RCC 7860 (cell line): ENCODE data around the gene WFS1.

Experiments
- DNase-seq: peaks from one replicate; pipeline ENCODE4 v3.0.0-alpha.2; 2015; ENCODE audit warnings: low spot score
- FAIRE-seq: peaks from 2 replicates; lab custom pipeline; 2012; peaks lifted over from hg19 to GRCh38; lab: Jason Lieb, UNC

Gene WFS1

GRCh38 chr4:6296026-6296425, 26.4 kb downstream of the WFS1 start:
- FAIRE-seq, result no peak
- no peak for DNase-seq

GRCh38 chr4:6297266-6297815, 27.7 kb downstream of the WFS1 start:
- DNase-seq, result no peak
- no peak for FAIRE-seq

- DNase-seq, result no peak
- no peak for FAIRE-seq
Observed at GRCh38 chr4:6298035-6298434, 28.4 kb downstream of the WFS1 start.

- DNase-seq, result no peak
- FAIRE-seq, result no peak
Observed at GRCh38 chr4:6298852-6299251, 29.2 kb downstream of the WFS1 start.

- FAIRE-seq (no peak), DNase-seq (no peak)
Observed at GRCh38 chr4:6299875-6300274, 30.2 kb downstream of the WFS1 start.

- no peak for FAIRE-seq
- DNase-seq, result no peak
Observed at GRCh38 chr4:6300359-6300758, 30.7 kb downstream of the WFS1 start.

GRCh38 chr4:6301051-6301731, 31.5 kb downstream of the WFS1 start:
- FAIRE-seq, result no peak
- DNase-seq, result no peak

GRCh38 chr4:6301732-6302442, 32.2 kb downstream of the WFS1 start:
- FAIRE-seq, result no peak

GRCh38 chr4:6302869-6303268, 33.2 kb downstream of the WFS1 start:
- FAIRE-seq (no peak), DNase-seq (no peak)

More at GRCh38 chr4:6301732-6302442, 32.2 kb downstream of the WFS1 start:
- no peak for DNase-seq

GRCh38 chr4:6303943-6304342, 34.3 kb downstream of the WFS1 start:
- FAIRE-seq, result no peak

GRCh38 chr4:6306299-6306698, 36.6 kb downstream of the WFS1 start:
- no peak for DNase-seq
- no peak for FAIRE-seq

More at GRCh38 chr4:6303943-6304342, 34.3 kb downstream of the WFS1 start:
- no peak for DNase-seq

GRCh38 chr4:6307230-6307629, 37.6 kb downstream of the WFS1 start:
- FAIRE-seq (no peak), DNase-seq (no peak)

GRCh38 chr4:6307891-6308290, 38.2 kb downstream of the WFS1 start:
- no peak for FAIRE-seq
- DNase-seq, result no peak

GRCh38 chr4:6308899-6309643, 39.4 kb downstream of the WFS1 start:
- DNase-seq, result no peak
- no peak for FAIRE-seq

GRCh38 chr4:6309777-6310176, 40.1 kb downstream of the WFS1 start:
- no peak for FAIRE-seq
- no peak for DNase-seq

- no peak for FAIRE-seq
- DNase-seq, result no peak
Observed at GRCh38 chr4:6313216-6313615, 43.6 kb downstream of the WFS1 start.

GRCh38 chr4:6316461-6317003, 46.9 kb downstream of the WFS1 start:
- DNase-seq, result no peak
- FAIRE-seq, result no peak

- FAIRE-seq (no peak), DNase-seq (no peak)
Observed at GRCh38 chr4:6318206-6318605, 48.6 kb downstream of the WFS1 start.

- DNase-seq, result no peak
- no peak for FAIRE-seq
Observed at GRCh38 chr4:6319530-6320150, 50.0 kb downstream of the WFS1 start.

GRCh38 chr4:6320663-6321062, 51.0 kb downstream of the WFS1 start:
- DNase-seq (no peak), FAIRE-seq (no peak)

- no peak for DNase-seq
- FAIRE-seq, result no peak
Observed at GRCh38 chr4:6321361-6321760, 51.7 kb downstream of the WFS1 start.
